H1 (cell line): ENCODE data around the gene RRP12.

Experiments
- EZH2 ChIP-seq: fragments of 200-600 bp; sonication (generic); IDR thresholded peaks from 2 replicates; pipeline ENCODE4 v1.7.1; 2012; ENCODE audit warnings: low read depth, mild to moderate bottlenecking, moderate library complexity, low read length, inconsistent platforms; ENCODE audit not compliant: severe bottlenecking
- SRF ChIP-seq: IDR thresholded peaks from 2 replicates; pipeline ENCODE4 v1.6.1; 2011; ENCODE audit warnings: mild to moderate bottlenecking, low read depth, low read length, moderate library complexity
- TF ChIP-seq, protein P1 (sequence below), 3 experiments: IDR thresholded peaks; 1 replicate in 2 of 3; 2 replicates in 1 of 3; pipeline versions ENCODE4 v1.5.1 to v1.6.1; 2011; ENCODE audit warnings: low read length in 3 of 3, mild to moderate bottlenecking in 3 of 3, inconsistent platforms in 2 of 3, low read depth in 1 of 3, moderate library complexity in 1 of 3; ENCODE audit not compliant: insufficient read depth in 1 of 3; ENCODE audit errors: control extremely low read depth in 1 of 3

DNA sequence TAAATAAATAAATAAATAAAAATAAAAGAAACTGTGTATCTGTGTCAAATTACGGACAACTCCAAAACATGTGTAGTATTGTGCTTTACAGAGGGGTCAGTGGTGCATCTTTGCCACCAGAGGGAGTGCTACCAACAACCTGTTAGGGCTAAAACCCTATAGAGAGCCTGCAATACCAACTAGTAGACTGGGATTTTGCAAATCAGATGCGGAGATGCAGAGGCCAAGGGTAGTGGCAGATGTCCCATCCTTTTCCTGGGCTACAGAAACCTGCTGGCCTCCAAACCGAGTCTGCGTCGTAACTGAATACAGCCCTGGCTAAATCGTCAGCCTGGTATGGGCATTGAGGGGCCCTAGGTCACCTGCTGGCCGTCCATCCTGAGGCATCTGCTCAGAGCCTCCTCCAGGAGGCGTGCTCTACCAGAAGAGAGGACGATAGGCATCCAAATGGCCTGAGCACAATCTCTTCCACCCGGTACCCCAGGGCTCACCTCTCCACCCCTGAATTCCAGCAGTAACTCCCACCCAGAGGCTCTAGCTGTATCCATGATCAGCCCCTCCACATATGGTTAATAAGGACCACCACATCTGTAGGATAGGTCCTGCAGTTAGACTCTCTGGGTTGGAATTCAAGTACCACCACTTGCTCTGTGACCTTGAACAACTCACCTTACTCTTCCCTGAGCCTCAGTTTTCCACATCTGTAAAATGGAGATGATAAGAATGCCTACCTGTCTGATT, 6.2 kb upstream of the RRP12 start:
- TF ChIP-seq, protein P1, sequence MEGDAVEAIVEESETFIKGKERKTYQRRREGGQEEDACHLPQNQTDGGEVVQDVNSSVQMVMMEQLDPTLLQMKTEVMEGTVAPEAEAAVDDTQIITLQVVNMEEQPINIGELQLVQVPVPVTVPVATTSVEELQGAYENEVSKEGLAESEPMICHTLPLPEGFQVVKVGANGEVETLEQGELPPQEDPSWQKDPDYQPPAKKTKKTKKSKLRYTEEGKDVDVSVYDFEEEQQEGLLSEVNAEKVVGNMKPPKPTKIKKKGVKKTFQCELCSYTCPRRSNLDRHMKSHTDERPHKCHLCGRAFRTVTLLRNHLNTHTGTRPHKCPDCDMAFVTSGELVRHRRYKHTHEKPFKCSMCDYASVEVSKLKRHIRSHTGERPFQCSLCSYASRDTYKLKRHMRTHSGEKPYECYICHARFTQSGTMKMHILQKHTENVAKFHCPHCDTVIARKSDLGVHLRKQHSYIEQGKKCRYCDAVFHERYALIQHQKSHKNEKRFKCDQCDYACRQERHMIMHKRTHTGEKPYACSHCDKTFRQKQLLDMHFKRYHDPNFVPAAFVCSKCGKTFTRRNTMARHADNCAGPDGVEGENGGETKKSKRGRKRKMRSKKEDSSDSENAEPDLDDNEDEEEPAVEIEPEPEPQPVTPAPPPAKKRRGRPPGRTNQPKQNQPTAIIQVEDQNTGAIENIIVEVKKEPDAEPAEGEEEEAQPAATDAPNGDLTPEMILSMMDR (IDR thresholded peaks at IDR 0.05; ENCODE audit: control extremely low read depth in 1 of 3, insufficient read depth in 1 of 3, low read depth in 1 of 3, low read length in 3 of 3): peak; percentile 70 to 96 (median 92)
- no peak for TF ChIP-seq SRF
- no peak for TF ChIP-seq EZH2
